Measurements from ENCODE around the gene CFAP210. TPM values are rescaled to one million over a fixed set of nuclear protein-coding genes. Genes with fewer than 3 reads are reported as not detected.

CFAP210 gene
- total RNA-seq, 2 experiments from 2014 or later: not detected

DNA sequence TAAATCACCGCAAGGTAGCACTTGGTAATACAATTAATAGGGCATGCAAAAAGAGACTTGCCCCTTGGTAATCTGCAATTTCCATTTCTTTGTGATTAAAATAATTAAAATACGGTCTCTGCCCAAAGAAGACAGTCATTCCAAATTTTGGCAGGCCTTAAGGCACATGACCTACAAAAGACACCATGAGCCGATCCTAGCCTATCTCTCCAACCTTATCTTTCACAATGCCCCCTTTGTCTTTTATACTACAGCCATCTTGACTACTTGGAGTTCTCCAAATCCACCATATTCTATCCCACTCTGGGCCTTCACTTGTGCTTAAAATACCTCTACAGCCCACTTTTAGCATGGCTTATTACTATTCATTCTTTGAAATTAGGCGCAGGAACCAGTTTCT lies 23.3 kb downstream of the CFAP210 start:
- H3K27ac Mint-ChIP-seq: no peak overlapping the region
- no peaks in the 10 kb centered on the region for H3K4me1 Mint-ChIP-seq
- H3K27me3 Mint-ChIP-seq: peaks cover 4% of the 10 kb centered on the region
- no peak for DNase-seq
- no peak overlapping the region for H3K4me3 Mint-ChIP-seq
- no peaks in the 10 kb centered on the region for H3K9me3 Mint-ChIP-seq
- no peaks in the 10 kb centered on the region for H3K36me3 Mint-ChIP-seq

DNA sequence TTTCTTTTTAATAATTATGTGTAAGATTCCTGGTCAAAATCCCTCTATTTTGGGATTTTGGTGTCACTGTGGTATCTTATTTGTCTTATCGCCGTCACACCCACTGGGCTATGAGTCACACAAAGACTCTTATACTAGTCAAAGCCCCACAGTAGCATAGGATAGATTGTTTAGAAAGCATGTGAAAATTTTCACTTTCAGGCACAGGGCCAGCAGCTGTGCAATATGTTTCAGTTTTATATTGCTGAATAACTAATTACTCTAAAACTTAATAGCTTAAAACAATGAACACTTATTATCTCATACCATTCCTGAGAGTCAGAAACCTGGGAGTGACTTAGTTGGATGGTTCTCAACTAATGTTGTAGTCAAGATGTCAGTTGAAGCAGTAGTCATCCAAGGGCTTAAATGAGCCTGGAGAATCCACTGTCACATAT lies 24.0 kb downstream of the CFAP210 start:
- no peaks in the 10 kb centered on the region for H3K9me3 Mint-ChIP-seq
- H3K27me3 Mint-ChIP-seq: peaks cover 4% of the 10 kb centered on the region
- DNase-seq: no peak
- H3K4me1 Mint-ChIP-seq: no peaks in the 10 kb centered on the region
- no peak overlapping the region for H3K27ac Mint-ChIP-seq
- H3K36me3 Mint-ChIP-seq: no peaks in the 10 kb centered on the region
- H3K4me3 Mint-ChIP-seq: no peak overlapping the region

DNA sequence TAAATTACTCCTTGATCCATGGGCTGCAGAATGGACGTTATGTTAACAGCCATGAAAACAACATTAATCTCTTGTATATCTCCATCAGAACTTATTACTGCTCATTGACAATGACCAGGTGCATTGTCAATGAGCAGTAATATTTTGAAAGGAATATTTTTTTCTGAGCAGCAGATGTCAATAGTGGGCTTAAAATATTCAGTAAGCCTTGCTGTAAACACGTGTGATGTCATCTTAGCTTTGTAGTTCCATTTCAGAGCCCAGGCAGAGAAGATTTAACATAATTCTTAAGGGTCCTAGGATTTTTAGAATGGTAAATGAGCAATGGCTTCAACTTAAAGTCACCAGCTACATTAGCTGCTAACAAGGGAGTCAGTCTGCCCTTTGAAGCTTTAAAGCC lies 26.6 kb downstream of the CFAP210 start:
- H3K27ac Mint-ChIP-seq: no peak overlapping the region
- H3K4me3 Mint-ChIP-seq: no peak overlapping the region
- DNase-seq: no peak
- H3K4me1 Mint-ChIP-seq: no peaks in the 10 kb centered on the region
- H3K27me3 Mint-ChIP-seq: no peaks in the 10 kb centered on the region
- H3K9me3 Mint-ChIP-seq: no peaks in the 10 kb centered on the region
- no peaks in the 10 kb centered on the region for H3K36me3 Mint-ChIP-seq

DNA sequence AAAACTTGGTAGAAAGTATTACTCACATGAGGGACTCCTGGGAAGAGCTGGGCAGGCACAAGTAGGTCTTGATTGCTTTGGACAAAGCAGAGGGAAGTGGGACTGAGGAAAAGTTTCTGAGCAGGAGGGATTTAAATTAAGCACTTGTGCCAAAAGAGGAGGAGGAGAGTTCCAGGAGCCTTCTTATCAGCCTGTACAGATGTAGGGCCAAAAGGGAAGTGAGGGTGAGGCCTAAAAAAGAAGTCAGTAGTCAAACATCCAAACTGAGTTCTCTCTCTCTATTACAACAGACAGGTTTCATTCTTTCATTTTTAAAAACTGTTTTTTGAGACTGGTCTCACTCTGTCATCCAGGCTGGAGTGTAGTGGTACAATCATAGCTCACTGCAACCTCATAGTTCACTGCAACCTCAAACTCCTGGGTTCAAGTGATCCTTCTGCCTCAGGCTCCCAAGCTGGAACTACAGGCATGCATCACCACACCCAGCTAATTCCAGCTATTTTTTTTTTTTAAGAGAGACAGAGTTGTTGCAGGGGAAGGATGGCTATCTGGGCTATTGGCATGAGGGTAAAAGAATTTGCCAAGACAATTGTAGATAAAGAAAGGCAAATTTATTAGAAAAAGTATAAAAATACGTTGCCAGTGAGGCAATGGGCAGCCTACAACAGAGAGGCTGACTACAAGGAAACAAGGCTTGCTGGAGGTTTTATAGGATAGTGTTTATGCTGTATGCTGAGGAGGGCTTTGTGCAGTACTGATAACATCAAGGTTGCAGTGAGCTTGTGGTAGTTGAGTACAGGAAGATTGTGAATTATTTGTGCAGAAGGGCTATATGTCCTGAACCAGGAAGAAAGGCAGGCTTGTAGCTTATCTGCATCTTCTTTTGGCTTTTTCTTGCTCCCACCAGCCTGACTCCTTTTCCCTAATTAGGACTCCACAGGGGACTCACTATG lies 29.0 kb downstream of the CFAP210 start:
- Mint-ChIP-seq H3K36me3 (no peaks in the 10 kb centered on the region), H3K27me3 (no peaks in the 10 kb centered on the region), H3K4me1 (no peaks in the 10 kb centered on the region), H3K4me3 (no peak overlapping the region), H3K9me3 (no peaks in the 10 kb centered on the region), H3K27ac (no peak overlapping the region)
- DNase-seq: no peak

DNA sequence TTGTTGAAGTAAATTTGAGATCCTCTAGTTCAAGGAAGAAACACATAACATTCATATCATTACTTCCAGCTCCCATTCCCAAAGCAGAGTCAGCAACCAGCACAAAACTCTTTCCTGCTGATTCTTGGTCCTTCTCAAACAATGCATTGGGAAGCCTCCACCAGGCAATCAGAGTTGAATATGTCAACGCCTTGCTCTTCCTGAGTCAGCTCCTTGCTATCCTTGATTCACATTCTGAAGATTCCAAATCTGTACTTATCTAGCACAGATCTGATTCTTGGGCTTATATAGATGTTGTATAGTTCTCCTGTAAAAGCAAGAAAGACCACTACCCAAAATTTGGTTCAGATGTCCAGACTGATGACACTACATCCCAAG lies 29.6 kb downstream of the CFAP210 start:
- Mint-ChIP-seq H3K4me1 (no peaks in the 10 kb centered on the region), H3K27me3 (no peaks in the 10 kb centered on the region), H3K36me3 (no peaks in the 10 kb centered on the region), H3K9me3 (no peaks in the 10 kb centered on the region), H3K27ac (no peak overlapping the region), H3K4me3 (no peak overlapping the region)
- no peak for DNase-seq

DNA sequence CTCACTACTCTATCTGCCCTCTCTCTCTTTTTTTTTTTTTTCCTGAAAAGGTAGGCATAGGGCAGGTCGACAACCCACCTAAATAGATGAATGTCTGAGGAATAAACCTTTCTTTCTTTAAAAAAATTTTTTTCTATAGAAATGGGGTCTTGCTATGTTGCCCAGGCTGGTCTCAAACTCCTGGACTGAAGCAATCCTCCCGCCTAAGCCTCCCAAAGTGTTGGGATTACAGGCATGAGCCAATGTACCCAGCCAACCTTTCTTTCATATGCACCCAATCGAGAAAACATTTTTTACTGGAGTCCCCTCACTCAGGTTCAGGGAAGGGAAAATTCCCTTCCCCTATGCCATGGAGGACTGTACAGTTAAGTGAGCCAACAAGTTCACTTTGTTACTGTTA lies 31.0 kb downstream of the CFAP210 start:
- H3K36me3 Mint-ChIP-seq: no peaks in the 10 kb centered on the region
- H3K4me1 Mint-ChIP-seq: no peaks in the 10 kb centered on the region
- no peak overlapping the region for H3K4me3 Mint-ChIP-seq
- no peaks in the 10 kb centered on the region for H3K27me3 Mint-ChIP-seq
- H3K9me3 Mint-ChIP-seq: no peaks in the 10 kb centered on the region
- DNase-seq: no peak
- H3K27ac Mint-ChIP-seq: no peak overlapping the region

DNA sequence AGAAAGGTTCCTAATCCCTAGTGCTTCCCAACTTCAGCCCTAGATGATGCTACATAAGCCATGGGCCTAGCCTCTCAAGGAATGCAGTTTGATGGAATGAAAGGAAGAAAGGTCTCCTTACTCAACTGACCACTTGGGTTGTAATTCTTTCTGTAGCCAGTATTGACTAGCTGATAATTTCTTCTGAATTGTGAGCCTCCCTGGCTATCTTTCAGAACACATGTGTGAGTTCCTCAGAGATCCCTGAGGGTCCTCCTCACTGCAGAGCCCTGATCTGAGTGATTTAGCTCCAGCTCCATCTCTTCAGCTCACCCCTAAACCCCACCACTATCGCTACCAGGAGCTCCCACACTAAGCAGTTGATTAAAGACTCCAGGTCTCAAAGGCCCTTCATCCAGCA lies 31.5 kb downstream of the CFAP210 start:
- H3K4me1 Mint-ChIP-seq: no peaks in the 10 kb centered on the region
- H3K27ac Mint-ChIP-seq: no peak overlapping the region
- no peaks in the 10 kb centered on the region for H3K27me3 Mint-ChIP-seq
- H3K36me3 Mint-ChIP-seq: no peaks in the 10 kb centered on the region
- H3K4me3 Mint-ChIP-seq: no peak overlapping the region
- DNase-seq: no peak
- H3K9me3 Mint-ChIP-seq: no peaks in the 10 kb centered on the region

DNA sequence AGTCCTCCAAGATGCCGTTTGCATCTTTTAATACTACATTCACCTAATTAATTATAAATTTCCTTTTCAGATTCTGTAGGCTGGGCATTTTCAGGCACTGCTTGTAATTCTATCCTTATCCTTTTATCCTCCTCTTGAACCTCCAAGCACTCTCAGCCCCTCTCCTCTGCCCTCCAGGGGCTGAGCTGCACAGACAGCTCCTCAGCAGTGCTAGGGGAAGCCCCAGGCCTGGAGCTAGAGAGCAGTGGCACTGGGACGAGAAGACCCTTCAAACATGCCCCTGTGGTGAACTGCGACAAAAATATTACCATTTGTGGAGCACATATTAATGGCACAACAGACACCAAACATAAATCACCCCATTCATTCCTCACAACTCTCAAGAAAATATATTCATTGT lies 32.9 kb downstream of the CFAP210 start:
- no peaks in the 10 kb centered on the region for H3K36me3 Mint-ChIP-seq
- no peak overlapping the region for H3K4me3 Mint-ChIP-seq
- H3K4me1 Mint-ChIP-seq: no peaks in the 10 kb centered on the region
- no peaks in the 10 kb centered on the region for H3K9me3 Mint-ChIP-seq
- peaks cover 2% of the 10 kb centered on the region for H3K27me3 Mint-ChIP-seq
- no peak for DNase-seq
- H3K27ac Mint-ChIP-seq: no peak overlapping the region

DNA sequence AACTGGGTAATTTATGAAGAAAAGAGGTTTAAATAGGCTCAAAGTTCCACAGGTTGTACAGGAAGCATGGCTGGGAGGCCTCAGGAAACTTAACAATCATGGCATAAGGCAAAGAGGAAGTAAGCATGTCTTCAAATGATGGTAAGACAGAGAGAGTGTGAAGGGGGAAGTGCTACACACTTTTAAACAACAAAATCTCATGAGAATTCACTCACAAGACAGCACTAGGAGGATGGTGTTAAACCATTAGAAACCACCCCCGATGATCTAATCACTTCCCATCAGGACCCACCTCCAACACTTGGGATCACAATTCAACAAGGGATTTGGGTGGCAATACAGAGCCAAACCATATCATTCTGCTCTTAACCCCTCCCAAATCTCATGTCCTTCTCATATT lies 34.9 kb downstream of the CFAP210 start:
- Mint-ChIP-seq H3K9me3 (no peaks in the 10 kb centered on the region), H3K4me3 (no peak overlapping the region), H3K27me3 (peaks cover 8% of the 10 kb centered on the region)

DNA sequence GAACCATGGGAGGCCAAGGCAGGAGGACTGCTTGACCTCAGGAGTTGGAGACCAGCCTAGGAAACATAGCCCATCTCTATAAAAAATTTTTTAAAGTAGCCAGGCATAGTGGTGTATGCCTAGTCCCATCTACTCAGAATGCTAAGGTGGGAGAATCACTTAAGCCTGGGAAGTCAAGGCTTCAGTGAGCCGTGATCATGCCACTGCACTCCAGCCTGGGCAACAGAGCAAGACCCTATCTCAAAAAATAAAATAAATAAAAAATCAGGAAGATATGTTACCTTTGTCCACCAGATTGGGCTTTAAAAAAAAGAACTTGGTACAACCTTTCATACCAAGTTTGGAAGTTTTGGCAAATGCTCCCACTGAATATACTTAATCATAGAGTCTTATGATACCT lies 35.3 kb downstream of the CFAP210 start:
- H3K9me3 Mint-ChIP-seq: no peaks in the 10 kb centered on the region
- H3K4me3 Mint-ChIP-seq: no peak overlapping the region
- DNase-seq: no peak
- H3K36me3 Mint-ChIP-seq: no peaks in the 10 kb centered on the region
- H3K4me1 Mint-ChIP-seq: no peaks in the 10 kb centered on the region
- no peak overlapping the region for H3K27ac Mint-ChIP-seq
- H3K27me3 Mint-ChIP-seq: peaks cover 12% of the 10 kb centered on the region

More for the DNA sequence above, 34.9 kb downstream of the CFAP210 start:
- Mint-ChIP-seq H3K27ac (no peak overlapping the region), H3K4me1 (no peaks in the 10 kb centered on the region), H3K36me3 (no peaks in the 10 kb centered on the region)
- no peak for DNase-seq

DNA sequence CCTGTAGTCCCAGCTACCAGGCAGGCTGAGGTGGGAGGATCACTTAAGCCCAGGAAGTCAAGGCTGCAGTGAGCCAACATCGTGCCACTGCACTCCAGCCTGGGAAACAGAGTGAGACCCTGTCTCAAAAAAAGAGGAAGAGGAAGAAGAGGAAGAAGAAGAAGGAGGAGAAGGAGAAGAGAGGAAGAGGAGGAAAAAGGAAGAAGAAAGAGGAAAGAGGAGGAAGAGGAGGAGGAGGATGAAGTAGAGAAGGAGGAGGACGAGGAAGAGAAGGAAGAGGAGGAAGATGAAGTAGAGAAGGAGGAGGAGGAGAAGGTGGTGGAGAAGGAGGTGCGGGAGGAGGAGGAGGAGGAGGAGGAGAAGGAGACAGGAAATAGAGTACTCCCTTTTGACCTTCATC lies 38.0 kb downstream of the CFAP210 start:
- no peak for DNase-seq
- H3K4me1 Mint-ChIP-seq: no peaks in the 10 kb centered on the region
- no peaks in the 10 kb centered on the region for H3K36me3 Mint-ChIP-seq
- no peak overlapping the region for H3K27ac Mint-ChIP-seq
- H3K27me3 Mint-ChIP-seq: peaks cover 24% of the 10 kb centered on the region
- H3K4me3 Mint-ChIP-seq: no peak overlapping the region
- no peaks in the 10 kb centered on the region for H3K9me3 Mint-ChIP-seq

DNA sequence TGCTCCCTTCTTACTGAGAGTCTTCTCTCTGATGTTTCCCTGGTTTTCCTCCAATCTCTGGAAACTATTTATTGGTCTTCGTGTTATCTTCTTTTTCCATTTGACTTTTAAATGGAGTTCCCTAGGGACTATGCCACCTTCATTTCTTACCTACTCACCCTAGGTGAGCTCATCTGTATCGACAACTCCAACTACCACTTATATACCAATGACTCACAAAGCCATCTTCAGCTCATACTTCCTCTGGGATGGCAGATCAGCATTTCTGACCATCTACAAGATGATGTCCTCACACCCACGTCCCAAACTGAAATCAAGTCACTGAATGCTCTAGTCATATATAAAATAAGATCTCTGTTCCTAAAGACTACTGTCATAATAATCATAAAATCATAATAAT lies 40.6 kb downstream of the CFAP210 start:
- peaks cover 31% of the 10 kb centered on the region for H3K27me3 Mint-ChIP-seq
- no peak for DNase-seq
- H3K4me3 Mint-ChIP-seq: no peak overlapping the region
- no peak overlapping the region for H3K27ac Mint-ChIP-seq
- no peaks in the 10 kb centered on the region for H3K9me3 Mint-ChIP-seq
- no peaks in the 10 kb centered on the region for H3K4me1 Mint-ChIP-seq
- no peaks in the 10 kb centered on the region for H3K36me3 Mint-ChIP-seq

DNA sequence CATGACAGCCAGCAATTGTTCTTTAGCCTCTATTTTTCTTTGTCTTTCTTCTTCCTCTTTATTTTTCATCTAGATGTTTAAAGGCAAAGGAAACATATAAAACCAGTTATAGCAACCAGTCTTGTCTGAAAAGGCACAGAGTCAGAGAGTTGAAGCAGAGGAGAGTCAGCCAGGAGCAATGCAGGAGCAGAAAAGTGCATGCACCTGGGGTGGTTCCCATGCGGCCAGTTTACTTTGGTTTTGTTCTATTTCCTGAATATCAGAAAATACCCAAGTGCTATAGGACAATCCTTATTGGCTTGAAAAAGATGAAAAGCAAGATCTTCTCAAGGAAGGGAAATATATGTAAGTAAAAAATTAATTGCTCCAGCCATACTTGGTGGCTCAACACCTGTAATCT lies 44.9 kb downstream of the CFAP210 start:
- peaks cover 2% of the 10 kb centered on the region for H3K4me1 Mint-ChIP-seq
- H3K4me3 Mint-ChIP-seq: no peak overlapping the region
- H3K27ac Mint-ChIP-seq: no peak overlapping the region
- H3K36me3 Mint-ChIP-seq: no peaks in the 10 kb centered on the region
- no peak for DNase-seq
- H3K27me3 Mint-ChIP-seq: peaks cover 24% of the 10 kb centered on the region
- peaks cover 1% of the 10 kb centered on the region for H3K9me3 Mint-ChIP-seq

DNA sequence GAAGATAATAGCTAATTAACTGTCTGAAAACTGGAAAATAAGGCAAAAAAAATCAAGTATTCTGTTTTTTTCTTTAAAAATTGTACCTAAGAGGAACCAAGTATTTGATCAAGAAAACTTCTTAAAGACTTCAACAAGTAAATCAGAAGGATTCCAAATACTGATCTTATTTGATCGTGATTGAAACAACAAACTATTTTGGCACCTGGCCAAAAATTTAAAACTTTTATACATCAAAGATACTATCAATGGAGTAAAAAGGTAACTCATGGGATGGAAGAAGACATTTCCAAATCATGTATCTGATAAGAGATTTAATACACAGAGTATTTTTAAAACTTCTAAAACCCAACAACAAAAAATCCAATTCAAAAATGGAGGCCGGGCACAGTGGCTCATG lies 46.7 kb downstream of the CFAP210 start:
- Mint-ChIP-seq H3K36me3 (no peaks in the 10 kb centered on the region), H3K9me3 (peaks cover 1% of the 10 kb centered on the region), H3K27me3 (peaks cover 17% of the 10 kb centered on the region), H3K27ac (no peak overlapping the region), H3K4me1 (peaks cover 2% of the 10 kb centered on the region), H3K4me3 (no peak overlapping the region)
- DNase-seq: no peak

DNA sequence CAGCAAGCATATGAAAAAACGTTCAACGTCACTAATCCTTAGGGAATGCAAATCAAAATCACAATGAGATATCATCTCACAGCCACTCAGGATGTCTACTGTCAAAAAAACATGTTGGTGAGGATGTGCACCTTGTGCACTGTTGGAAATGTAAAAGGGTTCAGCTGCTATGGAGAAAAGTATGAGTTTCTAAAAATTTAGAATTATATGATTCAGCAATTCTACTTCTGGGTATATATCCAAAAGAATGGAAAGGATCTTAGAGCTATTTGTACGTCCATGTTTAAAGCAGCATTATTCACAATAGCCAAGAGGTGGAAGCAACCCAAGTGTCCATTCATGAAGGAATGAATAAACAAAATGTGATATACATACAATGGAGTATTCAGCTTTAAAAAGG lies 50.0 kb downstream of the CFAP210 start:
- Mint-ChIP-seq H3K4me1 (peaks cover 2% of the 10 kb centered on the region), H3K4me3 (no peak overlapping the region), H3K9me3 (peaks cover 4% of the 10 kb centered on the region), H3K27me3 (peaks cover 6% of the 10 kb centered on the region), H3K27ac (no peak overlapping the region), H3K36me3 (peaks cover 3% of the 10 kb centered on the region)
- DNase-seq: no peak

DNA sequence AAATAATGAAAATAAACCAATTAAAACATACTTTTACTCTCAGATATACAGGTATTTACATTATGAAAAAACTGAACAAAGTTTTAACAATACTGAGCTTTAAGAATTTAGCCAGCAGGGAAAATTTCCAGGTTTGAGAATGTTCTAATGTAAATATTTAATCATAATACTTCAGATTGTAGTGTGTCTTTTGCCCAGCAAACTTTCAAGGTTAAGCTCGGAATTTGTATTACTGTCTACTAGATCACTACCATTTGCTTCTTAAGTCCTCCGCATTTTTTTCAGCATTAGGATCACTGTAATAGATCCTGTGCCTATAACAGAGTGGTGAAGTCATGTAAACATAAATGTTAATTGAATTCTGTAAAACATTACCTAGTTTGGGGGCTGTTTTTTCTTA lies 52.7 kb downstream of the CFAP210 start:
- no peaks in the 10 kb centered on the region for H3K4me1 Mint-ChIP-seq
- peaks cover 2% of the 10 kb centered on the region for H3K9me3 Mint-ChIP-seq
- H3K4me3 Mint-ChIP-seq: no peak overlapping the region
- DNase-seq: no peak
- peaks cover 5% of the 10 kb centered on the region for H3K36me3 Mint-ChIP-seq
- no peak overlapping the region for H3K27ac Mint-ChIP-seq
- no peaks in the 10 kb centered on the region for H3K27me3 Mint-ChIP-seq

All from activated naive CD8-positive, alpha-beta T cell treated with anti-CD3 and anti-CD28 coated beads for 36 hours (primary cell).